Stimulated activated CD8-positive, alpha-beta memory T cell treated with anti-CD3 and anti-CD28 coated beads, Interleukin-4, amount 100 ng/mL, for 48 hours (primary cell): ENCODE results near the gene ST8SIA5.

Source experiments
- DNase-seq: peaks from one replicate; pipeline ENCODE4 v3.0.0-alpha.2; 2020

ST8SIA5 gene

DNA sequence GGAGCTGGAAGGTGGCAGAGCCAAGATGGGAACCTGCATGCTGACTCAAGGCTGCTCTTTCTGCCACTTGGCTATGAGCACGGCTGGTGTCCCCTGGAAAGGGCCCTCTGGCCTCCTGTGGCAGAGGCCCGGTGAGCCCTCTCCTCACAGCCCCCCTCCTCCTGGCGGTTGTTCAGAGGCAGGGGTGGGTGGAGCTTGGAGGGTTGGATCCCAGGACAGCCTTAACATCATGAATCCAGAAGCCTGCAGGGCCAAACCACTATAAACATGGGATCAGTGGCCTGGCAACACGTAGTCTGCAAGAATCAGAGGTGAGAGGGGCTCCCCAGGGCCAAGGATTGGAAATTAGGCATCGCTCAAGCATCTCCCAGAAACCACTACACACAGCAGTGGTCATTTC is 51.3 kb downstream of the ST8SIA5 start:
- no peak for DNase-seq

DNA sequence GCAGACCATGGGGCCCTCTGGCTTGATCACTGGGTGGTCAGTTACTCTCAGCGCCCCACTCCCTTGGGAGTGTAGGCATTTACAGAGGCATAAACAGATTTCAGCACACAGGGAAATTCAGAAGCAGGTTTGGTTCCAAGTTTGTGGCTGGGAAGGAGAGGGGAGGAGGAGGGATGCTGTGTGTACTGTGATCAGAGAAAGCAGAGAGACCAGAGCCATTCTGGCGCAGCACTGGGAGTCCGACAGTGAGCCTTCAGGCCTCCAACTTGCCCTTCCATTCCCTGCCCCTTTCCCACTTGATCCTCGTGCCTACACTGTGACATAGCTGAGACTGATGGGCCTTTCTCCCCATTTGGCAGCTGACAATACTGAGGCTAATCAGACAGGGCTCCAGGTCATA is 52.0 kb downstream of the ST8SIA5 start:
- DNase-seq, result no peak

DNA sequence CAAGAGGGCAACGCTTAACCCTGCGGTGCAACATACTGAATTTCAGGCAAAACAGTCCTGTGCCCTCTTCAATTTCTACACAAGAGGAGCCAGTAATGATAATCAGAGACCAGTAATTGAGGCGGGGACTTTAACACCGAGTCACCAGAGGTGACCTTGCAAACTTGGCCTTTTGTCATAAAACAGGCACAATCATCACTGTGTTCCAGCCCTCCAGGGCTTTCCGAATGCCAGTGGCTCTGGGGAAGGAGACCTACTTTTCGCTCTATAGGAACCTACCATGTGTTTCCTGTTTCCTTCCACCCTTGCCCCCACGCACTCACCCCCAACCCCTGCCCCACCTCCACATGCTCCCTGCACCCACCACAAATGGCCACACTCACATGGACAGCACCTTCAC is 52.7 kb downstream of the ST8SIA5 start:
- DNase-seq, result no peak

DNA sequence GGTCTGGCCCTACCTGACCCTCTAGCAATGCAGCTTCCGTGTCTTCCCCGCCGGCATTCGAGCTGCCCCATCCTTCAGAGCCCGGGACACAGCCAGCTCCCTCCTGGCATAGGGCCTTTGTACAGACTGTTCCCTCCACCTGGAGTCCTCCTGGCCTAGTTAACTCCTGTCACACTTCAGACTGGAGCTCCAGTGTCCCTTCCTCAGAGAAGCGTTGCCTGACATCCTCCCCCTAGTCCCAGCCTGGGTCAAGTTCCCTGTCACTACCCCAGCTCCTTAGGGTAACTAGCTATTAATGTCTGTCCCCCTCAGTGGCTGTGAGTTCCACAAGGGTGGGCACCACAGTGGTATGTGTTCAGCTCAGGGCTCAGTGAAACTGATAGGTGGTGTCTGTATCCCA is 54.4 kb downstream of the ST8SIA5 start:
- DNase-seq, result no peak

DNA sequence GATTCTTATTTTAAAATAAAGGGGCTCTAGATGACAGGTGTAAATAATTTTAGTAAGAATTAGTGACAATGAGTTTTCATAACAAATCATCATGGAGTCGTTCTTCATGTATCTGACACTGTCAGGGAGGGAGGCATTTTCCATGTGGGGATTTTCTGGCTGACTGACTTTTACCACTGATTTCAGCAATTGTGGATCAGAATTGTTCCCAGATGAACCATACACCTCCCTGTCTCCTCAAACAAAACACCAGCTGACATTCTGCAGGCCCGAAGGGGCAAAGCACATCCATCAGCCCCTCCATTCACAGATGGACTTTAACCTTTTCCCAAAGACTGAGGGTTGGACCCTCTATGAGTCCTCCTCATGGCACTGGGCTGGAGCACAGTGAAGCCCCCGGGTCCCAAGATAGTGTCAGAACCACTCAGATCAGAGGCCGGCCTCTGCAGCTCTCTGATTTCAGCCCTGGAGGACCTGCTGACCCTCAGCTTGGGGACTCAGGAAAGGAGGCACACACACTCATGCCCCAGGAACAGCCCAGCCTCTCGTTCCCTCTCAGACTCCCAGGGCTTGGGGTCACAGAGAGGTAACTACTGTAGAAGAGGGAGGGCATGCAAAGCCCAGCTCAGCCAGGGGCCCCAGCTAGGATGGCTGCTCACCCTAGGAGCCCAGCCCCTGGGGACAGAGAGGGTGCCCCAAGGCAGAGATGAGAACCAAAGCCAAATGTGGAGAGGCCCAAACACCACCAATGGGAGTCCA is 56.6 kb downstream of the ST8SIA5 start:
- DNase-seq, result no peak

DNA sequence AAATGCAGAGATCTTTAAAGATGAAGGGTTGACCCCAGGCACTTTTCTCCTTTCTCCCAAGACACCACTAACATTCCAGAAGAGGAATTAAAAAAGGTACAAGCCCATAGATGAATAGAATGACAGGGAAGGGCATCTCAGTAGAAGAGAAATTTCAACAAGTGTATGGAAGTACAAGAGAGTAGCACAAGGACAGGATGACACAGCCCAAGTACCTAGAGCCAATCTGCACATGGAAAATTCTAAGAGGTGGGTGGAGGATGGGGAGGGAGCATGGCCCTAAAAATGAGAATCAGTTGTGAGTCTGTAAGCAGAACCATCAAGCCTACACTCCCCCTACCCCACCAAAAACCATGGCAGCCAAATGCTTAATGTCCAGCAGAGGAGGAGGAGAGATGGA is 60.2 kb downstream of the ST8SIA5 start:
- DNase-seq, result no peak

DNA sequence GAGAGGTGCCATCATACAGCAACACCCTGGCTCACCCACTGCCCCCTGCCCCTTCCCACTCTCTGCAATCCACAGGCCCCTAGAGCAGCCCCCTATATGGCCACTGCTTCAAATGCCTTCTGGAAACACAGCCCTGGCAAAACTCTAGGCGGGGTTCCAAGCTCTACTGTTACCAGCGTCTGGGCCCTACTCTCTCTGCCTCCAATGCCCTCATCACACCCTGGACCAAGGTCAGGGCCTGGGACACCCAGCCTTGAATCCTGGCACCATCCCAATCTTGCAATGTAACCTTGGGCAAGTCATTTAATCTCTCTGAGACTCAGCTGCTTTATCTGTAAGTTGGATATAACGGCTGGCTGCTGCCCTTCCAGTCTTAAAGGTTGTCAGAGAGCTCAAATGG is 60.6 kb downstream of the ST8SIA5 start:
- DNase-seq, result no peak

DNA sequence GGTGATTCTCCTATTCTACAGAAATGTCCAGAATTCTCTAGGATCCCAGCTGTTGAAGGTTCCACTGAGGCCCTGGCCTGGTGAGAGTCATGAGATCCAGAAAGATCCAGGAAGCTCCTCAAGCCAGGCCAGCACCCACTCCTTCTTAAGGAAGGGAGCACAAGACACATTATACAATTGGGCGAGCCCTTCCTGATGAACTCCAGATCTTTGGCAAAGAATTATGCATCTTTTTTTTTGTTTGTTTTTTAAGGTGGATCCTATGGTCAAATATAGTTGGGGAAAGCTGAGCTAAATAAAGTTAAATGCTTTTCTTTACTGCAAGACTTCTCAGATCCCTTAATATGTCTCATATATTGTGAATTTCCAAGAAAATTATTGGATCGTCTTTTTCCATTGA is 62.9 kb downstream of the ST8SIA5 start:
- DNase-seq, result no peak

DNA sequence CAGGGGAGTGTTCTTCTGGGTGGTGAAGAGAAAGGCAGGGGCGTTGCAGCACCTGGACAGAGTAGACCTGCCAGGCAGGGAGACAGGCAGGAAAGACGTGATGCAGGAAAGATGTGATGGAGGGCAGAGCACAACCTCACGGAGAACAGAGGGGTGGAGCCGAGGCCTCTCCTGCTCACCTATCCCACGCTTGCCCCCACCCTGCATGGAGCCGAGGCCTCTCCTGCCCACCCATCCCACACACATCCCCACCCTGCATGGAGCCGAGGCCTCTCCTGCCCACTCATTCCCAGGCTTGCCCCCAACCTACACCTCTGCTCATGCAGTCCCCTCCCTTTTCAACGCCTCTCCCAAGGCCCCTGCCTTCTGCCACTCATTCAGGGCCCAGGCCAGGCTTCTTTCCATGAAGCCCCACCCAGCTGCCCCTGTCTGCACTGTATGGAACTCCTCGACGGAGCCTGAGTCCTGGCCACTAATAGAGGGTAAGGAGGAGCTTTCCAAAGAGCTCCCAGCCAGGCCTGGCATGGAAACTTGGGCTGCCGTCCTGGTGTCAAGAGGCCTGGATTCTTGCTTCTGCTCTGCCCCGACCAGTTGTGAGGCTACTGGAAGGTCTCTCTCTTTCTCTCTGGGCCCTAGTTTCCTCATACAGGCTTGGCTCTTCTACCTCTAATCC is 67.9 kb downstream of the ST8SIA5 start:
- DNase-seq, result no peak

DNA sequence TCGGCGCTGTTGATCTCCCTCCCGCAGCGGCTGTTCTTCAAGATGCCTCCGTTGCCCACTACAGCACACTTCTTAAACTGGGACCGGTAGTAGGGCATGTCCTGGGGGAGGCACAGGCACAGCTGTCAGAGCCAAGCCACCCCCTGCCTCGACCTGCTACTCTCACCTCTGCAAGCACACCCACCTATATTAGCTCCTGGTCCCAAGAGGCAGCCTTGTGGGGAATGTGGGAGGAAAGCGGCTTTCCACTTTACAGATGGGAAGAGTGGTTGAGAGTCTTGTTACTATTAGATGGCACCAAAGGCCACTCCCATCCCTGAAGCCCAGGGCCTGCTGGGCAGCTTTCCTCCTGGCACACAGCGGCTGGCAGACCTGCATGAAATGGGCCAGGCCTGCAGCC is 70.7 kb downstream of the ST8SIA5 start:
- no peak for DNase-seq

DNA sequence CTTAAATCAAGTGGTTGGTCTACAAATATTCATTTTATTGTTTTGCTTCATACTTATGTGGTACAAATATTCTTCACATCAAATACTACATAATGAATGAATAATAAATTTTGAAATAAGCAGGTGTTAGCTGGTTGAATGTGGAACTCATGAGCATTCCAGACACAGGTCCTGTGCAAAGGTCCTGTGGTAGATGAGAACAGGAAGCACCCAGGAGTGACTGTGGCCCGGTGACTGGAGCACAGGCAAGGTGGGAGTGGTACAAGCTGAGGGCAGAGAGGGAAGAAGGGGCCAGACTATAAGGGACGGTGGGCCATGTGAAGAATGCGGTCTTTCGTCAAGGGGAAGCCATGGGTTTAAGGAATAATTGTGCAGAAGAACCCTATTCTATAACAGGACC is 73.6 kb downstream of the ST8SIA5 start:
- DNase-seq, result no peak

DNA sequence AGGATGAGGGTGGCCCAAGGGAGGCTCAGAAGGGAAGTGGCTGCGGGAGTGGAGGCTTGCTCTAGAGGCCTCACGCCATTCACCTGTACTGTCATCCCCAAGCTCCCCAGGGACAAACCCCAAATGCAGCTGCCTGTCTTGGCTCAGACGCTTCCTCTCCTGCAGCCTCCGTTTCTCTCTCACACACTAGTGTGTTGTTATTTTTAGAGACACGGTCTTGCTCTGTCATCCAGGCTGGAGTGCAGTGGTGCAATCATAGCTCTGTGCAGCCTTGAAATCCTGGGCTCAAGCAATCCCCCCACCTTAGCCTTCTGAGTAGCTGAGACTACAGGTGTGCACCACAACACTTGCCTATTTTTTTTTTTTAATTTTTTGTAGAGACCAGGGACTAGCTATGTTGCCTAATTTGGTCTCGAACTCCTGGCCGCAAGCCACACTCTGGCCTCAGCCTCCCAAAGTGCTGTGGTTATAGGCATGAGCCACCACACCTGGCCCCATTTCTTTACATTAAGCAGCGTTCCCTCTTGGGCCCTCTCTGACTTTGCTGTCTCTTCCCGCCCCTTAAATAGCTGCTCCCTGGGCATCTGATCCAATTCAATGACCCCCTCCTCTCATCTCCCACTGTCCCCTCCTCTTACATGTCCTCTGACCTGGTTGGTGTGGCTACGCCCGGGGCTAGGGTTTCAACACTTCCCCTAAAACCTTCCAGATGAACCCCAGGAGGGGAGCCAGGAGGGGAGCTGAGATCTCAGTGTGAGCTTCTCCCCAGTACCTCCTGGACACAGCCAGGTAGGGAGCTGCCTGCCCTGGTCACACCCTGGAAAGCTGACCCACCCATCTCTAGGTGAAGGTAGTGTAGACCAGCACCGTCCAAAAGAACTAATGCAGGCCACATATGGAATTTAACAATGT is 75.8 kb downstream of the ST8SIA5 start:
- DNase-seq, result no peak

DNA sequence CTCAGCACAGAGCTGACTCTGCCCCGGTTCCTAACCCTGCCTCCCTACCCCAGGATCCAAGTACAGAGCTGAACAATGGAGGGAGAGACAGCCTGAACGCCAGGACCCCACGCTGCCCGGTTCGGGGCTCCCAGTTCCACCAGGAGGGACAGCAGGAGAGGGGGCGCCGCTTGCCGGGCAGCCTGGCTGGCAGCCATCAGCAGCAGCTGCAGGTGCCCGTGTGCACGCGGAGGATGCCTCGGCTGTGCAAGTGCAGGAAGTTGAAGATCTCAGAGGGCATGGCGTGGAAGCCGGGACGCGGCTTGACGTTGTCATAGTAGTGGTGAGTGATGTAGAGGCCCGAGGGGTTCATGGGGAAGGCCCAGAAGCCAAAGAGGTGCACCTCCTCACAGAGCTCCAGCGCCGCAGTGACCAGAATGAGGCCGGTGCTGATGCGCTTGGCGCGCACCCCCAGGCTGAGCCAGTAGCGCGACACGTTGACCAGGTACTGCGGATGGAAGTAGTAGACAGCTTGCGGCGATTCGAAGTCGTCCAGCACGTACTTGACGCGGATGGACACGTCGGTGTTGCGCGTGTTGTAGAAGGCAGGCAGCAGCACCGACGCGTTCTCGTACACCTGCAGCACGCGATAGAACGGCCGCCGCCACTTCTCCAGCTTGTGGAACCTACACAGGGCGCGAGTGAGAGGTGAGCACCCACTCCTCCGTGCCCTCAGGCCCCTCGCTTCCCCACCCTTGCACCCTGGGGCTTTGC is 76.8 kb downstream of the ST8SIA5 start:
- no peak for DNase-seq

DNA sequence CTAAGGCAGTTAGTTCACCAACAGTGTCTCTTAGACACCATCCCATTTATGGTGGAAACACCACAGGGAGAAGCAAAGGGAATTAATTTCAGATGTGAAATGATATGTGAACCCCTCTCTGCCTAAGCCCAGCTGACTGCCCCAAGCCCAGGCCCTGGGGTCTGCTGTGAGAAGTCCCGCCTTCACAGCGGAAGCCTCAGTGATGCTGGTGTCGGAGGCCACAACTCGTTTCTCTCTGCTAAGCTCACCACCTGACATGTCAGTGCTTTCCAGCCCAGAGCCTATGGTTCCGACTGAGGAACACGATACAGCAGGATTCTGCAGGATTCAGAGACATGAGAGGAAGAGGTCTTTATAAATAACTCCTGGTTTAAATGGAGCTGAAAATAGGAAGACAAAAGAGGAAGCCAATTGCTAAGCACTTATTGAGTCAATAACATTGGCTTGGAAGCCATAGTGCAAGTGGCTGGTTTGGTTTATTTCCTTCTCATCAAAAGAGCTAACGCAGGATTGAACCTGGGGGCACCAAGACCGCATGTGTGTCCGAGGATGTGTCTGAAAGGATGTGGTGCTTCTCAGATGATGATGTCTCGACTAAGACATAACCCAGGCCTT is 78.0 kb downstream of the ST8SIA5 start:
- DNase-seq, result no peak

DNA sequence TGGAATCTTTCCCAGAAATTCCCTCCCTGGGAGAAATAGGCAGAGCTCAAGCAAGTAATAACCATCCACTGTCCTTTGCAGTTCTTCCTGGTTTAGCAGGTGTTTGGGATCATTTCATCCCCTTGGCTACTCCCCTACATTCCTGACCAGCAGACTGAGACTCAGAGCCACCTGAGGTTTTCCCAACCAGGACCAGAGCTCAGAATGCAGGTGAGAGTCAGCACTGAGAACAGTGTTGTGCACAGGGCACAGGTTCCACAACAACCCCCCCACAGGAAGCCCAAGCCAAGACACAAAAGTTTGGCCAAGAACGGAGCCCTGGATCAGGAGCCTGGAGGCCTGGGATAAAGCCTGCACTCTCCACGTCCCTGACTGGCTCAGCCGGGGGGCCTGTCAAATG is 78.8 kb downstream of the ST8SIA5 start:
- no peak for DNase-seq

DNA sequence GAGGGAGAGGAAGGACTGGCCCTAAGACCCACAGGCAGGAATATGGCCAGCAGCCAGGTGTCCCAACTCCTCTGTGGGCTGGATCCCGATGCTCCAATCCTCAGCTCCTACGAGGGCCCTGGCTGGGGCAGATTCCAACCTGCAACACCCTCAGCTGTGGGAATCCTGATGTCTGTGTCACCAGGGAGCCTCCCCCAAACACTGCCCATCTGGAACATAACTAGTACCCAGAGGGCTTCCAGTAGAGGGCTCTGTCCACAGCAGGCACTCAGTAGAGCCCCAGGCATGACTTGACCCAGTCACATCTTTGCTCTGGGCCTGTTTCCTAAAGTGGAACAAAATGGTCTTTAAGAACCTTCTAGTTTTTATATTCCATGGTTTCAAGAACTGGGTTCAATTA is 79.2 kb downstream of the ST8SIA5 start:
- DNase-seq, result no peak

DNA sequence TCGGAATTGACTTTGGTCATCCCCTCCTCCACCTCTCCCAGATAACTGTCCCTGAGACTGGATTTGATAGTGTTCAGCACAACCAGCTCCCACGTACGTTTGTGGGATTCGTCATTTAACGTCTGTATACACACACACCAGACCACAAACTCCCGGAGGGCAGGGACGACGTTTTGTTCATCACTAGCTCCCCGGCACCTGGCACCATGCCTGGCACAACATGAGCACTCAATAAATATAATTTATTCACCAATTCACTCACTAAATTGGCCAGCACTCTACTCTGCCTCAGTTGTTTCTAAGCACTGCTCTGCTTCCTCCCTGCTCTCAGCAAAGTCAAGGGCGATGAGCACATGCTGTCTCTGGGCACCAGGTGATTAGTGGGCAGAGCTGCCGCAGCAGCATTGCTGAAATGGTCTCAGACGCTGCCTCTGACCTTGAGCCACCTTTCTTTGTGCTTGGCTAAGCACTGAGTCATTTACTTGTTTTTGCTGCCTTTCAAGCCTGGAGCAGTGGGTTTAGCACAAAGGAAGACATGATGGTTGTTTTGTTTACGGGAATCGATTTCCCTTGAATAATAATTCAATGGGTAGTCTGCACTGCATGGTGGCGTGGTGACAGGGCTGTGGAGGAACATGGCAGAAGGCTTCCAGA is 80.5 kb downstream of the ST8SIA5 start:
- no peak for DNase-seq

DNA sequence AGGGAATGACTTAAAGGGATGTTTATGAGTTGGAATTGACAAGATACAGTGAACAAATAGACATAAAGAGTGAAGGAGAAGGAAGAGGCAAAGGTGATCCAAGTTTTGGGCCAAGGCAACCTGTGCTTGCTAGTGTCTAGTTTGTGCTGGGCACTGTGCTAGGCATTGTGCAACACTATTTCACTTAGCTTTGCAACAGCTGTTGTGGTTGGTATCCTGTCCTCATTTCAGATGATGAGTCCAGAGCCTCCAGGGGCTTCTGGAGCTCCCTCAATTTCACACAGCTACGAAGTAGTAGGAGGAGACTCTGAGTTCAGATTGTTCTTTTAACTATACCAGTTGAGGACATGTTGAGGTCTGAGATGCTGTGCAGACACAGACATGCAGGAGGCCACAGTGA is 81.7 kb downstream of the ST8SIA5 start:
- DNase-seq, result no peak

DNA sequence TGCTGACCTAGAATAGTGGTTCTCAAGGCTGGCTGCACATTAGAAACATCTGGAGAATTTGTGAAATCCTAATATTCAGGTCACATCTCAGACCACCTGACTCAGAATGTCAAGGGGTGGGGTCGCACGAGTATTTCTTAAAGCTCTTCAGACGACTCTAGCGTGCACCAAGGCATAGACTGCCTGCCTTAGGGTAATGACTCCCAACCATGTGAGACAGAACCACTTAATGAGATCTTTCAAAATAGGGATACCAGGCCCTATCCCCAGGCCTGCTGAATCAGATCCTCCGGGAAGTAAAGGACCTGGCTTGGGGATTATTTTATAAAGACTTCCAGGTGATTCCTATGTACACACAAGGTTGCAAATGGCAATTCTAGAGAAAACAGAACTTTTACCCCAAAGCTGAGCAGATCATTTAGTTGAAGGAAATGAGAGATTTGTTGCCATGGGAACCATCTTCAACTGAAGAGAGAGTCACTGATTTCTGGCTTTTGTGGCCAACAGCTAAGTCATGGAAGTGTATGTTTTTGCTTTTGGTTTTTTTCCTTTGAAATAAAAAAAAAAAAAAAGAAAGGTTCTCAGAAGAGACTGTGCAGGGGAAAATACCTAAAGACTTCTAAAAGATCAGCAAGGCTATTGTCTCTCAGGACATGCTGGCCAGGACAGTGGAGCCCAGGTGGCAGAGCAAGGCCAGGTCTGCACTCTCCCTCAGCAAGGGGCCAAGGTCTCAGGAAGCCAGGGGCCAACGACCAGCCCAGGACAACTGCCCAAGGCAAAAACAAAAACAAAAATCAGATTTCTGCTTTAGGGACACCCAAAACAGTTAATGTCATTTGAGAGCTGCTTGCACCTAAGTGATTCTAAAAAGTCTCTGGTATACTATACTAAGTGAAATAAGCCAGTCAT is 84.5 kb downstream of the ST8SIA5 start:
- no peak for DNase-seq

DNA sequence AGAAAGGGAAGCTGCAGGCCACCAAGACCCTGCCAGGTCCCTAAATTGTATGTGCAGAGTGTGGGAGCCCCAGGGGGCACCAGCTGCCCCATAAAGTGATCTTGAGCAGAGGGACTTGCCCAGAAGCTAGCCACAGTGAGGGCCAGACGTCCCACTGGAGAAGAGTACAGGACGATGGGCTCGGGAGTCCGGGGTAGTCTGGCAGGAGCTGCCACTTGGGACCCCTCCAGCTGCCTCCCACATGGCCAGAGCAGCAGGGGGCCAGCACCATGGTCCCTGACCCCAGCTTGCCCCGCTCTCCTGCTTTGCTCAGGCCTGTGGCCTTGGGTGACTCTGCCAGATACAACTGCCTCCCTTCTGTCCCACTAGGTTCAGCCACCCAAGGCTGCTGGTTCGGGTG is 88.2 kb downstream of the ST8SIA5 start:
- no peak for DNase-seq

DNA sequence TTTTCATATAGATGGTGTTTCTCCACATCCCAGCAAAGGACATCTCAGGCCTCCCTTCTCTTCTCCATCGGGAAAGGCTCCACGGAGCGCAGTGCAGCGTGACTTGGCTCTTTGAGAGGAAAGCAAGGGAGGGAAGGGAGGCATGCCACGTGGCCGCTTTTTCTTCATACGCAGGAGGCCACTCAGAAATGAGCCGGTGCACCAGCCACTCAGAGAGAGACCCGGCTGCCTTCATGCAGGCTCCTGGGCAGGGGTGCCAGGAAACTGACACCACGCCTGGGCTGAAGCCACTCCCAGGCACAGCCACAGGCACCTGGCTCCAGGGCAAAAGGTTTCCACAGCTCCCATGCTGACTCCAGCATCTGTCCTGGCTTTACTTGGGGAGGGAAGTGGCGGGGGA is 88.7 kb downstream of the ST8SIA5 start:
- DNase-seq, result no peak
